Stimulated activated CD8-positive, alpha-beta memory T cell treated with anti-CD3 and anti-CD28 coated beads, Interleukin-15, amount 100 ng/mL, for 24 hours (primary cell): Measurements from ENCODE around the gene TTLL8.
A peak's percentile ranks its signal among the peaks of the same experiment; 100 is the strongest.

Experiments
- DNase-seq: peaks from one replicate; pipeline ENCODE4 v3.0.0-alpha.2; 2020; ENCODE audit warnings: low read depth

Gene TTLL8

GRCh38 chr22:50016988-50017700, 41.0 kb downstream of the TTLL8 start:
- peak; percentile 31 for DNase-seq

GRCh38 chr22:50016308-50016987, 41.6 kb downstream of the TTLL8 start:
- no peak for DNase-seq

- DNase-seq, result no peak
These were observed 42.4 kb downstream of the TTLL8 start for GRCh38 chr22:50015451-50016307.

GRCh38 chr22:50014655-50015401, 43.3 kb downstream of the TTLL8 start:
- DNase-seq, result no peak

GRCh38 chr22:50014053-50014501, 44.0 kb downstream of the TTLL8 start:
- DNase-seq, result no peak

GRCh38 chr22:50012211-50013181, 45.6 kb downstream of the TTLL8 start, which contains the start of gene IL17REL:
TSS of gene IL17REL (minus strand) at chr22:50012765. CDS start at chr22:50012646, 119 bp downstream.
- no peak for DNase-seq

- no peak for DNase-seq
These were observed 46.5 kb downstream of the TTLL8 start for GRCh38 chr22:50011447-50012210.

GRCh38 chr22:50010676-50011446, 47.2 kb downstream of the TTLL8 start:
- no peak for DNase-seq

GRCh38 chr22:50009765-50010675, 48.1 kb downstream of the TTLL8 start:
- no peak for DNase-seq

- DNase-seq, result no peak
These were observed 48.8 kb downstream of the TTLL8 start for GRCh38 chr22:50009251-50009650.

GRCh38 chr22:50008151-50009040, 49.7 kb downstream of the TTLL8 start:
- DNase-seq, result no peak

- no peak for DNase-seq
These were observed 51.0 kb downstream of the TTLL8 start for GRCh38 chr22:50007057-50007511.

GRCh38 chr22:50004918-50005317, 53.2 kb downstream of the TTLL8 start:
- DNase-seq, result no peak

- no peak for DNase-seq
These were observed 55.3 kb downstream of the TTLL8 start for GRCh38 chr22:50002791-50003190.

GRCh38 chr22:50001388-50002231, 56.5 kb downstream of the TTLL8 start:
- DNase-seq, result no peak
